OCI-LY1 (cell line): ENCODE results near the gene SPATA13.
A peak's percentile ranks its signal among the peaks of the same experiment; 100 is the strongest.

ENCODE experiments used
- H2AFZ ChIP-seq: fragments of 200-600 bp; sonication (generic), shearing (Covaris generic); 2 replicates; pipeline ENCODE4 v1.6.0; 2014; ENCODE audit warnings: antibody characterized with exemption, mild to moderate bottlenecking, low read length
- H3F3A ChIP-seq: fragments of 200-600 bp; sonication (generic), shearing (Covaris generic); 2 replicates; pipeline ENCODE4 v1.6.0; 2014; ENCODE audit warnings: mild to moderate bottlenecking, antibody characterized with exemption, low read length, moderate library complexity; ENCODE audit not compliant: insufficient read depth
- H3K27ac ChIP-seq: fragments of 200-600 bp; sonication (generic); 2 replicates; pipeline ENCODE4 v1.5.1; 2014; ENCODE audit warnings: low read length, mixed run types, mild to moderate bottlenecking, low read depth; ENCODE audit not compliant: poor library complexity, severe bottlenecking
- H3K27me3 ChIP-seq: fragments of 200-600 bp; sonication (generic); 2 replicates; pipeline ENCODE4 v1.6.0; 2014; ENCODE audit warnings: antibody characterized with exemption, mild to moderate bottlenecking, low read length, moderate library complexity; ENCODE audit not compliant: insufficient read depth
- H3K36me3 ChIP-seq: fragments of 200-600 bp; sonication (generic); 2 replicates; pipeline ENCODE4 v1.6.1; 2014; ENCODE audit warnings: mild to moderate bottlenecking, antibody characterized with exemption, low read length, moderate library complexity, mixed read lengths; ENCODE audit not compliant: insufficient read depth
- H3K4me1 ChIP-seq: fragments of 200-600 bp; sonication (generic); 2 replicates; pipeline ENCODE4 v1.5.1; 2014; ENCODE audit warnings: mild to moderate bottlenecking, low read length, moderate library complexity; ENCODE audit not compliant: insufficient read depth, severe bottlenecking
- H3K4me2 ChIP-seq: fragments of 200-600 bp; sonication (generic), shearing (Covaris generic); 2 replicates; pipeline ENCODE4 v1.6.1; 2014; ENCODE audit warnings: low read length
- H3K4me3 ChIP-seq: fragments of 200-600 bp; sonication (generic); 2 replicates; pipeline ENCODE4 v1.5.1; 2014; ENCODE audit warnings: low read length, low read depth, mild to moderate bottlenecking, mixed read lengths; ENCODE audit not compliant: poor library complexity, severe bottlenecking
- H3K79me2 ChIP-seq: fragments of 200-600 bp; shearing (Covaris generic); 2 replicates; pipeline ENCODE4 v1.6.1; 2016; ENCODE audit warnings: mixed run types, low read length, mixed read lengths; ENCODE audit not compliant: insufficient read depth
- H3K9ac ChIP-seq: fragments of 200-600 bp; sonication (generic), shearing (Covaris generic); 2 replicates; pipeline ENCODE4 v1.6.1; 2014; ENCODE audit warnings: mild to moderate bottlenecking, low read length, mixed read lengths
- H3K9me2 ChIP-seq: fragments of 200-600 bp; sonication (generic), shearing (Covaris generic); 2 replicates; pipeline ENCODE4 v1.6.1; 2014; ENCODE audit warnings: low read depth, mild to moderate bottlenecking, low read length, mixed read lengths
- H3K9me3 ChIP-seq: fragments of 200-600 bp; shearing (Covaris generic); 2 replicates; pipeline ENCODE4 v1.6.1; 2014; ENCODE audit warnings: low read length, mixed read lengths
- H4K20me1 ChIP-seq: fragments of 200-600 bp; sonication (generic), shearing (Covaris generic); 2 replicates; pipeline ENCODE4 v1.6.0; 2016; ENCODE audit warnings: mild to moderate bottlenecking, low read length; ENCODE audit not compliant: insufficient read depth
- EZH2 ChIP-seq: fragments of 200-600 bp; sonication (generic), shearing (Covaris generic); IDR thresholded peaks from 2 replicates; pipeline ENCODE4 v1.8.0; 2017; ENCODE audit warnings: borderline replicate concordance, mixed run types, mild to moderate bottlenecking, antibody characterized with exemption, low read length, moderate library complexity, mixed read lengths
- TF ChIP-seq, protein P1 (sequence below): fragments of 200-600 bp; sonication (generic), shearing (Covaris generic); IDR thresholded peaks from 2 replicates; pipeline ENCODE4 v1.5.1; 2017; ENCODE audit warnings: mild to moderate bottlenecking, antibody characterized with exemption, low read length, moderate library complexity, mixed read lengths

Gene SPATA13

DNA sequence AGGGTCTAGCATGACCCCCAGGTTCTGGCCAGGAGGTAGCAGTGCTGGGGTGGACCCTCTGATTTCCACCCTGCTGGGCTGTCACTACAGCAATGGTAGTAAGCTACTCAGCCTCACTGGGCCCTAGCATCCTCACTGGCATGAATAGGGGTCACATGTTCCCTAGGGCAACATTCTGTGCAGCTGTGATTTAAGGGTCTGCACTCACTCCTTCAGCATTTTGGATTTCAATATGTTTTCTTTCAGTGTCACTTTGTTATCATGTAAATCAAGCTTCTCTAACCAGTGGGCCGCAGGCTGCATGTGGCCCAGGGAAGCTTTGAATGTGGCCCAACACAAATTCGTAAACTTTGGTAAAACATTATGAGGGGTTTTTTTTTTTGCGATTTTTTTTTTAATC lies 57.8 kb downstream of the SPATA13 start:
- Histone ChIP-seq H3K4me3 (no peak overlapping the region), H4K20me1 (no peaks in the 10 kb centered on the region), H3K4me1 (no peaks in the 10 kb centered on the region), H3K9me2 (no peaks in the 10 kb centered on the region), H3K9me3 (no peaks in the 10 kb centered on the region), H3K4me2 (no peak overlapping the region), H3K27me3 (no peaks in the 10 kb centered on the region; the same call in 1 of the 2 replicates), H3K36me3 (no peaks in the 10 kb centered on the region), H2AFZ (no peak overlapping the region), H3K79me2 (no peaks in the 10 kb centered on the region), H3K9ac (no peak overlapping the region), H3F3A (no peaks in the 10 kb centered on the region), H3K27ac (no peak overlapping the region)
- TF ChIP-seq, protein P1, sequence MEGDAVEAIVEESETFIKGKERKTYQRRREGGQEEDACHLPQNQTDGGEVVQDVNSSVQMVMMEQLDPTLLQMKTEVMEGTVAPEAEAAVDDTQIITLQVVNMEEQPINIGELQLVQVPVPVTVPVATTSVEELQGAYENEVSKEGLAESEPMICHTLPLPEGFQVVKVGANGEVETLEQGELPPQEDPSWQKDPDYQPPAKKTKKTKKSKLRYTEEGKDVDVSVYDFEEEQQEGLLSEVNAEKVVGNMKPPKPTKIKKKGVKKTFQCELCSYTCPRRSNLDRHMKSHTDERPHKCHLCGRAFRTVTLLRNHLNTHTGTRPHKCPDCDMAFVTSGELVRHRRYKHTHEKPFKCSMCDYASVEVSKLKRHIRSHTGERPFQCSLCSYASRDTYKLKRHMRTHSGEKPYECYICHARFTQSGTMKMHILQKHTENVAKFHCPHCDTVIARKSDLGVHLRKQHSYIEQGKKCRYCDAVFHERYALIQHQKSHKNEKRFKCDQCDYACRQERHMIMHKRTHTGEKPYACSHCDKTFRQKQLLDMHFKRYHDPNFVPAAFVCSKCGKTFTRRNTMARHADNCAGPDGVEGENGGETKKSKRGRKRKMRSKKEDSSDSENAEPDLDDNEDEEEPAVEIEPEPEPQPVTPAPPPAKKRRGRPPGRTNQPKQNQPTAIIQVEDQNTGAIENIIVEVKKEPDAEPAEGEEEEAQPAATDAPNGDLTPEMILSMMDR = no peak
- TF ChIP-seq EZH2 = no peak

DNA sequence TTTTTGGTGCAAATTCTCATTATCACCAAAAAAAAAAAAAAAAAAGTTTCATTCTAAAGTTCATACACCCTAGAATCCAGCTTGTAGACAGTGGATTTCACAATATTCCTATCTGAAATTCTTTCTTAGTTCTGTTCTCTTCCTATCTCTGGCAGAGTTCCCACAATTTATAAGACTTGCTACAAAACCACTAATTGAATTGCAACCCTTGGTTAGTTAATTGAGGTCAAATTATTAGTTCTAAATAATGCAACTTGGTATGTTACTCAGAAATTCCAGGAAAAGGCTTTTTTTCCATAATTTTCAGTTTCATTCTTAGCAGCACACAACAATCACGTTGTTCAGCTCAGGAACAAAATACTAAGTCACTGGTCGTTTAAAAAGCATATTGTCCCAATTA lies 58.5 kb downstream of the SPATA13 start:
- Histone ChIP-seq H3K27me3 (no peaks in the 10 kb centered on the region; the same call in 1 of the 2 replicates), H3K4me1 (no peaks in the 10 kb centered on the region), H4K20me1 (no peaks in the 10 kb centered on the region), H3K4me2 (no peak overlapping the region), H3K9ac (no peak overlapping the region), H3F3A (no peaks in the 10 kb centered on the region), H3K27ac (no peak overlapping the region), H3K9me3 (no peaks in the 10 kb centered on the region), H3K36me3 (no peaks in the 10 kb centered on the region), H3K79me2 (no peaks in the 10 kb centered on the region), H2AFZ (no peak overlapping the region), H3K9me2 (no peaks in the 10 kb centered on the region), H3K4me3 (no peak overlapping the region)
- no peak for TF ChIP-seq EZH2
- TF ChIP-seq, protein P1 = no peak

DNA sequence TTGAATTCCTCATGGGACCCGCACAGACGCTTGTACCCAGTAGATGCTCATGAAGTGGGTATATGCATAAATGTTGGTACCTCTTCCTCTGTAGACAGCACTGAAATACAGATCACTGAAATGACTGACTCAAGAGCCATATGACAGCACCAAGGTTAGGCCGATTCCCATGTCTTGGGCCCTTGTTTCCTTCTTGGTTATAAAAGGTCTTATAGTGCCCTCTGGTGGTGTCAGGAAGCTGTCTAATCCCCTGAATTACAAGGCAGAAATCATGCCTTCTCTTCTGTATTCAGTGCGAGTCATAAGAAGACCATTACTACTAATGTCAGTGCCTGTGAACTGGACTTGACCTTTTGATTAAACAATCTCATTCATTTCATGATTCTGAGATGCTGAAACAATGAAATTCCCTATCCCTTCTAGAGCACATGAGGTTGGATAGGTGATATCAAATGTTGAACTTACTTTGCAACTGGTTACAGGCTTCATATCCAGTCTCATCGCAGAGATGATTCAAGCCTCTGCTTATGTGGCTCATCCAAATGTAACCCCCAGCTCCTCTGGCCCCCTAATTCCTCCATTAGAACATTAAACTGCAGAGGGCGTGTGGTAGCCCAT lies 59.7 kb downstream of the SPATA13 start:
- peaks cover 3% of the 10 kb centered on the region; the same call in 1 of the 2 replicates for H3K27me3 ChIP-seq
- TF ChIP-seq EZH2 = no peak
- TF ChIP-seq, protein P1 = peak; percentile 75
- H3K27ac ChIP-seq = no peak overlapping the region
- no peaks in the 10 kb centered on the region for H3K9me3 ChIP-seq
- no peaks in the 10 kb centered on the region for H4K20me1 ChIP-seq
- H3K79me2 ChIP-seq = no peaks in the 10 kb centered on the region
- no peaks in the 10 kb centered on the region for H3K4me1 ChIP-seq
- H3K4me2 ChIP-seq = no peak overlapping the region
- no peaks in the 10 kb centered on the region for H3F3A ChIP-seq
- no peaks in the 10 kb centered on the region for H3K9me2 ChIP-seq
- H3K4me3 ChIP-seq = no peak overlapping the region
- H2AFZ ChIP-seq = no peak overlapping the region
- no peaks in the 10 kb centered on the region for H3K36me3 ChIP-seq
- H3K9ac ChIP-seq = no peak overlapping the region
